ENCODE results near the gene HOXB6.

The HOXB6 gene

DNA sequence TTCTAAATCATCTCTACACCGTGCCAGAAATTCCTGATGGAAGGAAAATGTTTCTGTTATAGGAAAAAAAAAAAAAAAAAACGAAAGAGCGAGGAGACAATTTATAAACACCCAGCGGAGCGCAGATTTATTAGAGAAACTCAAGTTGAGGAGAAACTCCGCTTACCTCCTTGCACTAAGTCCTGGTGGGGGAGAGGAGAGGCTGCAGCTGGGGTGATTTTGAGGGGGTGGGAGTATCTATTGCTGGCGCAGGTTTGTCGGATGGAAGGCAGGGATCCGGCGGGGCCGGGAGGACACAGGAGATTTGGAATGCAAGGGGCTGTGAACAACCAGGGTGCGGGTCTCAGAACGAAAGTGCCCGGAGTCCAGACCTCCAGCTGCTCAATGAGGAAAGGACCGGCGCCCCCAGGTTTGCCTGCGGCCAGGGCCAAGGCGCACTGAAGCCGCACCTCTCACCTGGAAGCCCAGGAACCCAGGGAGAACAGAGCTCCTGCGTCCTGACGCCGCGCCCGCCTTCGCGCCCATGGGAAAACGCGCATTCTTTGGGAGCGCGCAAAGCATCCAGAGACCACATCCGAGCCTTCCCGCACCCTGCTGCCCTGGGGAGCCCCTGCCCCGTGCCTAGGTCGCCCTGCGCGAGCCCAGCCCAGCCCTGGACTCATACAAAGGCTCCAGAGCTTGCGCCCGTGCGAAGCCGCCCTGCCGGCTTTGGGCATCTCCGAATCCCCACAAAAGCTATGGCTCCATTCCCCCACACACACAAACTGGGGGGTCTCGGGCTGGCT is 12.9 kb upstream of the HOXB6 start:
- Histone ChIP-seq H3K36me3 (ENCODE audit: control insufficient read depth, insufficient read depth, low read length, severe bottlenecking) (no peaks in the 10 kb centered on the region), H3K4me1 (ENCODE audit: control insufficient read depth, insufficient read depth, low read length) (peaks cover 9% of the 10 kb centered on the region), H3K4me3 (ENCODE audit: low read length) (peak overlapping the region; percentile 51), H3K27me3 (replicated peaks; ENCODE audit: control insufficient read depth, insufficient read depth, low read length) (peaks cover 63% of the 10 kb centered on the region), H3K9ac (ENCODE audit: low read length) (no peak overlapping the region), H3K9me3 (ENCODE audit: control insufficient read depth, low read length) (no peaks in the 10 kb centered on the region)
- no peak for DNase-seq (ENCODE audit: low read depth)

DNA sequence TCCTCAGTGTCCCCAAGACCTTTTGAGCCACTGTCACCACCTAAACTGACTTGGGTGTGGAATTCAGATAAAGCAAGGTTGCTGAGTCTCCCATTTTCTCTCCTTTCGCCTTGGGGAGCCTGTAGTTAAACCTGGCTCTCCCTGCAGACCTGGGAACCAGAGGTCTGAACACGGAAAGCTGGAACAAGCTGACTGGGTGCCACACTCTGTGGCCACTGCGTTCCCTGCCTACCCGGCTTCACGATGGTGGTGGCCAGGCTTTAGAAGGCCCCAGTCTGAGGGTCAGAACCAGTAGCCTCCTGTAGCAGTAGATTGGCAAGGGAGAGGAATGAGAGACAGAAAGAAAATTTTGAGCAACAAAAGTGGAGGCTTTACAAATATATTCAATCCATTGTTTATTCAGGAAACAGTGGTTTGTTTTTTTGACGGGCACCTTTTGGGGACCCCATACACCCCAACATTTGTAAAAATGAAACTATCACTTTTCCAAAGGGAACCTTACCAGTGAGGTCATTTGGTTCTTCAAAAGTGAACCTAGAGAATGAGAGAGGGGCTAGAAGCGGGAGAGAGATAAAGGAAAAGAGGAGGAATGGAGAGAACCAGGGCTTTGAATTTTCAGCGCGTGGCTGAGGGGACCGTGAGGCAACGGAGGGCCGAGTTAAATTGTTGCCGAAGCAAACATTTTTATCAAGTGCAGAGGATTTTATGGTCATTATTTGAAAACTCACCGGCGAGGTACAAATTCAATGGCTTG is 12.1 kb upstream of the HOXB6 start:
- no peak overlapping the region for H3K4me3 ChIP-seq (ENCODE audit: low read length)
- no peak for DNase-seq (ENCODE audit: low read depth)

DNA sequence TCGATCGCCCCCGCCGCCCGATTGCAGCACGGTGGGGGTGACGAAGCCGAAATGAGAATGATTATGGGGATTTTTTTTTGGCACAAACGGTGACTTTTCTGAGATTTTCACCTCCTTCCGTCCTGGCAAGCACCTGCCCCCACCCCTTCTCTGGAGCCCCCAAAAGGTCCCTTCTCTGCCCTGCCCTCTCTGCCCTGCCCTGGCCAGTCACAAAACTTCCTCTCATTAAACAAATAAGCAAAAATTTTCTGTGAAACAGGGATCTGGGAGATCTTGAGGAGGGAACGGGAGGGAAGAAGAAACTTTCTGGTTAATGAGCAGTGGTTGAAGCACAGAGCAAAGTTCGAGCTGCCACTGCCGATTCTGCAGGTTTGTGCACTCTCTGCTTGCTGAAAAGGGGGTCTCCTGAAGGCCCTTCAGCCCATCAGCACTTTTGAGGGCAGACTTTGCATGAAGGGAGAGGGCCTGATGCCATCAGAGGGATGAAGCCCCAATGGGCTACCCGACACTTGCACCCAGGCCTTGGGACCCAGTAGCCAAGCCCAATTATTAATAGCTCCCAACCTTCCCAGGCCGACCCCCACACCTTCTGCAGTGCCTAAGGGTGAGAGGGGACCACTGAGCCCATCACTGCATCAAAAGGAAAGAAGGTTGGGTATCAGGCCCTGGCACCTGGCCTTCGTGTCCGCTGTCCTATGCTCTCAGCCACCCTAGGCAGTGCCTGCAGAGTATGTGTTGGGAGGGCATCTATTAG is 11.4 kb upstream of the HOXB6 start:
- Histone ChIP-seq H3K27me3 (replicated peaks; ENCODE audit: control insufficient read depth, insufficient read depth, low read length) (peaks cover 47% of the 10 kb centered on the region), H3K9ac (ENCODE audit: low read length) (no peak overlapping the region), H3K4me3 (ENCODE audit: low read length) (no peak overlapping the region), H3K9me3 (ENCODE audit: control insufficient read depth, low read length) (no peaks in the 10 kb centered on the region), H3K4me1 (ENCODE audit: control insufficient read depth, insufficient read depth, low read length) (peaks cover 12% of the 10 kb centered on the region), H3K36me3 (ENCODE audit: control insufficient read depth, insufficient read depth, low read length, severe bottlenecking) (no peaks in the 10 kb centered on the region)
- no peak for DNase-seq (ENCODE audit: low read depth)

More for the DNA sequence above, 12.1 kb upstream of the HOXB6 start:
- peaks cover 9% of the 10 kb centered on the region for H3K4me1 ChIP-seq (ENCODE audit: control insufficient read depth, insufficient read depth, low read length)
- H3K36me3 ChIP-seq (ENCODE audit: control insufficient read depth, insufficient read depth, low read length, severe bottlenecking), result no peaks in the 10 kb centered on the region
- peaks cover 55% of the 10 kb centered on the region for H3K27me3 ChIP-seq (replicated peaks; ENCODE audit: control insufficient read depth, insufficient read depth, low read length)
- H3K9me3 ChIP-seq (ENCODE audit: control insufficient read depth, low read length), result no peaks in the 10 kb centered on the region
- no peak overlapping the region for H3K9ac ChIP-seq (ENCODE audit: low read length)

DNA sequence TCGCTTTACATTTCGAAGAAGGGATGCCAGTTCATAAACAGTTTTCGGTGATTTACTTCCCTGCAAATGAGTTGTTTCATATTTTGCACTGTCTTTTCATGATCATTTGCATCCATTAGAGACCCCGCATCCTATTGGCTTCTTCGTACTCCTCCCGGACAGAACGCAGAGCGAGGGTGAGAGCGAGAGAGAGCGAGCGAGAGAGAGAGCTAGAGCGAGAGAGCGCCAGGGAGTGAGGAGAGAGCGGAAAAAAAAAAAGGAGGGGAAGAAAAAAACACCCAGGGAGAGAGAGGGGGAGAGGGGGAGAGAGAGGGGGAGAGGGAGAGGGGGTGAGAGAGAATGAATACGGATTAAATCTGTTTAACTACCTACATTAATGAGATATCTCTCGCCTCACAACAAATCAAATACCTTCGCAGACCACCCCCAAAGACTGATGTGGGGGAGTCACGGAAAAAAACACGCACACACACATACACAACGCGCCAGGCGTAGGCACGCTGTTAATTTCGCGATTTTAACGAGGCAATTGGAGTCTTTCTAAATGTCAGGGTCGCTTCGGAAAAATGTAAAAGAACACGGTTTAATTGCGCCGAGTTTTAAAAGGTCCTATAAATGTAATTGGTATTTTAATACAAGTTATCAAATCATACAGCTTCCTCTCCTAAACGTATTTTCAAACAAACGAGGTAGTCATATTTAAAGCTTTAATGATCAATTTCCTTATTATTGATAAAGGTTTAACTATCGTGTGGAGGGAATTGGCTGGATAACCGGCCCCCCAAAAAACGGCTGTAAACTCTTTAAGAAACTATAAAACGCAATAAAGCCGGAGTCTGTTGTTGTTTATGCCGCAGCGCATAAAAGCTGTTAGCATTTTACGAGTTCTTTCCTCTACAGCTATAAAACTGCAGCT is 10.5 kb upstream of the HOXB6 start, which contains the start of gene HOXB8:
HOXB8 (minus strand) TSS at position 246 of the 916 bp plus-strand sequence. CDS start 588 bp downstream, outside the sequence.
- H3K4me3 ChIP-seq (ENCODE audit: low read length), result peak within 1 kb of the TSS; percentile 75

DNA sequence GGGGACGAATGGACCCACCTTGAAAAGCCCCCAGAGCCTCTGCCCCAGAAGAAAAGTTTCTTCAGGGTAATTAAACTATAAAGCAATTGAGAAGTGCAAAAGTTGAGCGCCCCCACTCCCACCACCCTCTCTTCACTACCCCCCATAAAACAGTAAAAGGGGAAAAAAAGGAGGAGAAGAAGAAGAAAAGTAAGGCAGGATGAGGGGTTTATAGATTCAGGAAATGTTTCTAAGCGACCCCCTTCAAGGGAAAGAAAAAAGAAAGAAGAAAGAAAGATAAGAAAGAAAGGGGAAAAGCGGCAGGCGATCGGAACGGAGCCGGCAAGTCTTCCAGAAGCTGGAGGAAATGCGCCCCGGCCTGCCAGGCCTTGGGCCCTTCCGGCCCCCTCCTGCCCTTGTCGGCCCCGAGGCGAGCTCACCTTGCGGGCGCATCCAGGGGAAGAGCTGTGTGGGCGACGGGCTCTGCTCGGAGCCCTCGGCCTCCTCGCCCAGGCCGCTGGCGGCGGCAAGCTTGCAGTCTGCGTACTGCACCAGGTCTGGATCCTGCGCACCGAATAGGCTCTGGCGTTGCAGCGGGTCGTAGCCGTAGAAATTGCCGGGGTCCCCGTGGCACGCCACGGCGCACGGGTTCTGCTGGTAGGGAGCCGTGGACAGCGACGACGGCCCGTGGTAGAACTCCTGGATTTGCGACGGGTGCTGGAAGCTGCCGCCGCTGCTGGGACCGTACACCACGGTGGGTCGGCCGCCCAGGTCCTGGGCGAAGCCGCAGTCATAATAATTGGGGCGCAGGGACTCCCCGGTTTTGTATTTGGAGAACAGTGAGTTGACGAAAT is 9.3 kb upstream of the HOXB6 start:
- Histone ChIP-seq H3K4me1 (ENCODE audit: control insufficient read depth, insufficient read depth, low read length) (peaks cover 22% of the 10 kb centered on the region), H3K4me3 (ENCODE audit: low read length) (peak overlapping the region; percentile 75), H3K9me3 (ENCODE audit: control insufficient read depth, low read length) (no peaks in the 10 kb centered on the region), H3K9ac (ENCODE audit: low read length) (peak overlapping the region; percentile 85), H3K27me3 (replicated peaks; ENCODE audit: control insufficient read depth, insufficient read depth, low read length) (peaks cover 30% of the 10 kb centered on the region), H3K36me3 (ENCODE audit: control insufficient read depth, insufficient read depth, low read length, severe bottlenecking) (no peaks in the 10 kb centered on the region)
- no peak for DNase-seq (ENCODE audit: low read depth)

More for the DNA sequence above, 10.5 kb upstream of the HOXB6 start, which contains the start of gene HOXB8:
- no peak for DNase-seq (ENCODE audit: low read depth)
- H3K4me1 ChIP-seq (ENCODE audit: control insufficient read depth, insufficient read depth, low read length), result peaks cover 12% of the 10 kb centered on the region
- peaks cover 40% of the 10 kb centered on the region for H3K27me3 ChIP-seq (replicated peaks; ENCODE audit: control insufficient read depth, insufficient read depth, low read length)
- no peaks in the 10 kb centered on the region for H3K9me3 ChIP-seq (ENCODE audit: control insufficient read depth, low read length)
- H3K36me3 ChIP-seq (ENCODE audit: control insufficient read depth, insufficient read depth, low read length, severe bottlenecking), result no peaks in the 10 kb centered on the region
- peak within 1 kb of the TSS; percentile 85 for H3K9ac ChIP-seq (ENCODE audit: low read length)

DNA sequence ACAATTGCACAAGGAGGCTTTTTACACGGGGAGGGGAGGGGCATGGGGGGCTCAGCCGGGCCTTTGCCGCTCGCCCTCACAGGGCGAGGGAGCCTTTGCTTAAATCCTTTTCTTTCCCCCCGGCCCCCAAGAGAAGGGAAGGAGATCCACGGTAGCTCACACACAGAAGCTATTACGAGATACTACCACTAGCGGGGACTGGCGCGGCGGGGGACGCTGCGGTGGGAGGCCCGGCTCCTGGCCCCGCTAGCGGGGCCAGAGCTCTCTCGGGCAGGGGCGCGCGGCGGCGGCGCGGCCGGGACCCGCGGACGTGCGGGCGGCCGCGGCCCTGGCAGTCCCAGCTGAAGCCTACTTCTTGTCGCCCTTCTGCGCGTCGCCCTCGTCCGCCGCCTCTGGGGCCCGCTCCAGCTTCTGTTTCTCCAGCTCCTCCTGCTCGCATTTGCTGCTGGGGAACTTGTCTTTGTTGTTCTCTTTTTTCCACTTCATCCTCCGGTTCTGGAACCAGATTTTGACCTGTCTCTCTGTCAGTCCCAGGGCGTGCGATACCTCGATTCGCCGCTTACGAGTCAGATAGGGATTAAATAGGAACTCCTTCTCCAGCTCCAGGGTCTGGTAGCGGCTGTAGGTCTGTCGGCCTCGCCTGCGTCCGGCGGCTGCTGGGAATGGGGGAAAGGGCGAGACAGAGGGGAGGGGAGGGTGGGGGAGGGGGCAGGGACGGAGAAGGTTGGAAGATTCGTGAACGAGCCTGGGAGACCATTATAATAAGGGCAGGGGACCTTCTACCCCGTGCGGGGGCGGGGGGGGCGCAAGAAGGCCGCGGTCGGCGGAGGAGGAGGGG is 8.3 kb upstream of the HOXB6 start:
- Histone ChIP-seq H3K9ac (ENCODE audit: low read length) (peak overlapping the region; percentile 94), H3K36me3 (ENCODE audit: control insufficient read depth, insufficient read depth, low read length, severe bottlenecking) (no peaks in the 10 kb centered on the region), H3K4me1 (ENCODE audit: control insufficient read depth, insufficient read depth, low read length) (peaks cover 22% of the 10 kb centered on the region), H3K9me3 (ENCODE audit: control insufficient read depth, low read length) (no peaks in the 10 kb centered on the region), H3K27me3 (replicated peaks; ENCODE audit: control insufficient read depth, insufficient read depth, low read length) (peaks cover 27% of the 10 kb centered on the region), H3K4me3 (ENCODE audit: low read length) (peak overlapping the region; percentile 86)
- no peak for DNase-seq (ENCODE audit: low read depth)

DNA sequence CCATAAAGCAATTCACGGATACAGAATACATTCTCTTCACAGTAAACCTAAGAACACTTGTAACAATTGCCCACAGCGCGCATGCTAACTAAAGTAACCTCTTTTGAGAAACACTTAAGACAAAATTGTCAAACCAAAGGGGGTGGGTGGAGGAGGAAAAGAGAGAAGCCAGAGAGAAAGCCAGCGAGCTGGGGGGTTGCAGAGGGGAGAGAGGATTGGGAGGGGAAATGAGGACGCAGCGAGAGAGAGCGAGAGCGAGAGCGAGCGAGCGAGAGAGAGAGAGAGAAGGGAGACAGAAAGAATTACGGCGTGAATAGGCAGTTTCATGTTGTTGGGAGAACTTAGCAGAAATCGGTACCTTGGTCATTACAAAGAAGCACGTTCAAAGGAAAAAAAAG is 7.7 kb upstream of the HOXB6 start:
- DNase-seq (ENCODE audit: low read depth), result no peak
- peaks cover 21% of the 10 kb centered on the region for H3K27me3 ChIP-seq (replicated peaks; ENCODE audit: control insufficient read depth, insufficient read depth, low read length)
- peak overlapping the region; percentile 86 for H3K4me3 ChIP-seq (ENCODE audit: low read length)

DNA sequence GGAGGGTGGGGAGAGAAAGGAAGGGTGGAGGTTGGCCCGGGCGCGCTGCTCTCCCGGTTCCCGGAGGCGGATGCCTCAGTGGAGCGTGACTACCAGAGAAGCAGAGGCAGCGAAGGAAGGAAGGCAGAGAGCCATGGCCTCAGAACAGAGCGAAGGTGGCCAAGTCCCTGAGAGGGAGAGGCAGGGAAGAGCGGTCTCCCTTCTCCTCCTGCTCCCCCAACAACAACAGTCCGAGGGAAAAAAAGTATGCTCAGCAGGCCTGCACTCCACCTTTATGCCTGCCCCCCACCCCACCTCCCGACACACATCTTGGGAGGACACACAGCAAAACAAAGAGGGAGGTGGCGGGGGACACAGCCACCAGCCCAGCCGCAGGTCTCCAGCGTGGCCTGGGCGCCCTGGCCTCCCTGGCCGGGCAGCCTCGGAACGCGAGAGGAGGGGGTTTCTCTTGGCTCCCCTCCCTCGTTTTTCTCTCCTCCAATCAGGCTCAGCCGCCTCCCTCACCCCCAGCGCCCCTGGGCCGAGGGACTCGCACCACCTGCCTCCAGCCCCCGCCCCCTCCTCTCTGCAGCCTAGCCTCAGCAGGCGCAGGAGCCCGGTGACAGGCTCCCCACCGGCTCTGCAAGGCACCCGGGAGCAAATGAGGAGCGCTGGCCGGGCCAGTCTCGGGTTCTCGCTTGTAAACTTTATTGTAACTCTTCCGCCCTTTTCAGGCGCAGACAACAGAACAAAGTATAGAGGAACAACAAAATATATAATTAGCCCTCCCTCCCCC is 7.1 kb upstream of the HOXB6 start:
- Histone ChIP-seq H3K27me3 (replicated peaks; ENCODE audit: control insufficient read depth, insufficient read depth, low read length) (peaks cover 16% of the 10 kb centered on the region), H3K9ac (ENCODE audit: low read length) (peak overlapping the region; percentile 94), H3K36me3 (ENCODE audit: control insufficient read depth, insufficient read depth, low read length, severe bottlenecking) (no peaks in the 10 kb centered on the region), H3K4me1 (ENCODE audit: control insufficient read depth, insufficient read depth, low read length) (peaks cover 18% of the 10 kb centered on the region), H3K9me3 (ENCODE audit: control insufficient read depth, low read length) (no peaks in the 10 kb centered on the region), H3K4me3 (ENCODE audit: low read length) (peak overlapping the region; percentile 86)
- DNase-seq (ENCODE audit: low read depth), result no peak

More for the DNA sequence above, 7.7 kb upstream of the HOXB6 start:
- Histone ChIP-seq H3K36me3 (ENCODE audit: control insufficient read depth, insufficient read depth, low read length, severe bottlenecking) (no peaks in the 10 kb centered on the region), H3K9ac (ENCODE audit: low read length) (peak overlapping the region; percentile 94), H3K4me1 (ENCODE audit: control insufficient read depth, insufficient read depth, low read length) (peaks cover 18% of the 10 kb centered on the region), H3K9me3 (ENCODE audit: control insufficient read depth, low read length) (no peaks in the 10 kb centered on the region)

DNA sequence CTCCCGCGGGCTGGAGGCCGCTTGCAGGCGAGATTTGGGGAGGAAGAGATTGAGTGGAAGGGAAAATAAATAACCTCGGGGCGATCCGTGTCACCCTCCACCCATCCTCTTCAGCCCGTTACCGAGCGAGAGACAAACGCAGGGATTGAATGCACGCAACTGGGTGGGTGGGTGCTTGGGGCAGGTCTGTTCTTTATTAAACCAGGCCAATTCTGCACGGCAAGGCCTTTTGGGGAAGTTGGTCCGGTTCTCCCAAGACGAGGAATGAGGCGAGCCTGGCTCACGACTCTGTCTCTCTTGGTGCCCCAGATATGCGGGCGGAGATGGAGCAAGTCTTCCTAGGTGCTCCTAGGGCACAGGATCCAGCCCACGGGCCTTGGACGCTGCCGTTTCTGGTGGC is 6.4 kb upstream of the HOXB6 start:
- H3K9ac ChIP-seq (ENCODE audit: low read length), result peak overlapping the region; percentile 94
- no peaks in the 10 kb centered on the region for H3K36me3 ChIP-seq (ENCODE audit: control insufficient read depth, insufficient read depth, low read length, severe bottlenecking)
- peaks cover 23% of the 10 kb centered on the region for H3K4me1 ChIP-seq (ENCODE audit: control insufficient read depth, insufficient read depth, low read length)
- H3K9me3 ChIP-seq (ENCODE audit: control insufficient read depth, low read length), result no peaks in the 10 kb centered on the region
- peak overlapping the region; percentile 86 for H3K4me3 ChIP-seq (ENCODE audit: low read length)
- peaks cover 10% of the 10 kb centered on the region for H3K27me3 ChIP-seq (replicated peaks; ENCODE audit: control insufficient read depth, insufficient read depth, low read length)
- no peak for DNase-seq (ENCODE audit: low read depth)
